SK-N-SH (cell line): Measurements from ENCODE around the gene CLN6.

Experiments used
- EP300 ChIP-seq, 2 experiments: IDR thresholded peaks; 2 replicates each; pipeline versions ENCODE4 v1.4.0 to v1.6.1; 2012; ENCODE audit warnings: borderline replicate concordance in 1 of 2, low read depth in 1 of 2, low read length in 1 of 2
- FOXJ3 ChIP-seq: sonication (generic); formaldehyde crosslinking; IDR thresholded peaks from 2 replicates; pipeline ENCODE4 v1.5.1; 2020; ENCODE audit warnings: mild to moderate bottlenecking, missing genetic modification reagents
- GABPA ChIP-seq: IDR thresholded peaks from 2 replicates; pipeline ENCODE4 v1.4.0; 2012; ENCODE audit warnings: low read depth, mild to moderate bottlenecking
- JUND ChIP-seq: IDR thresholded peaks from 2 replicates; pipeline ENCODE4 v1.4.0; 2012
- RAD21 ChIP-seq: IDR thresholded peaks from 2 replicates; pipeline ENCODE4 v1.6.1; 2012; ENCODE audit warnings: mild to moderate bottlenecking, low read length
- RCOR1 ChIP-seq: fragments of 150-350 bp; IDR thresholded peaks from 2 replicates; pipeline ENCODE4 v1.6.1; 2017; ENCODE audit warnings: antibody characterized with exemption, low read length
- TAF1 ChIP-seq: IDR thresholded peaks from 2 replicates; pipeline ENCODE4 v1.6.1; 2012; ENCODE audit warnings: low read depth, mild to moderate bottlenecking, low read length, moderate library complexity, borderline replicate concordance
- TEAD4 ChIP-seq: IDR thresholded peaks from 2 replicates; pipeline ENCODE4 v1.4.0; 2012; ENCODE audit warnings: mild to moderate bottlenecking, borderline replicate concordance; ENCODE audit not compliant: insufficient read depth
- YY1 ChIP-seq: IDR thresholded peaks from 2 replicates; pipeline ENCODE4 v1.4.0; 2012; ENCODE audit warnings: low read depth, mild to moderate bottlenecking
- TF ChIP-seq, protein P1 (sequence below): fragments of 200-600 bp; sonication (generic); IDR thresholded peaks from 2 replicates; pipeline ENCODE4 v1.6.1; 2017; ENCODE audit warnings: antibody characterized with exemption, mild to moderate bottlenecking, moderate library complexity

- TF ChIP-seq, protein P1, sequence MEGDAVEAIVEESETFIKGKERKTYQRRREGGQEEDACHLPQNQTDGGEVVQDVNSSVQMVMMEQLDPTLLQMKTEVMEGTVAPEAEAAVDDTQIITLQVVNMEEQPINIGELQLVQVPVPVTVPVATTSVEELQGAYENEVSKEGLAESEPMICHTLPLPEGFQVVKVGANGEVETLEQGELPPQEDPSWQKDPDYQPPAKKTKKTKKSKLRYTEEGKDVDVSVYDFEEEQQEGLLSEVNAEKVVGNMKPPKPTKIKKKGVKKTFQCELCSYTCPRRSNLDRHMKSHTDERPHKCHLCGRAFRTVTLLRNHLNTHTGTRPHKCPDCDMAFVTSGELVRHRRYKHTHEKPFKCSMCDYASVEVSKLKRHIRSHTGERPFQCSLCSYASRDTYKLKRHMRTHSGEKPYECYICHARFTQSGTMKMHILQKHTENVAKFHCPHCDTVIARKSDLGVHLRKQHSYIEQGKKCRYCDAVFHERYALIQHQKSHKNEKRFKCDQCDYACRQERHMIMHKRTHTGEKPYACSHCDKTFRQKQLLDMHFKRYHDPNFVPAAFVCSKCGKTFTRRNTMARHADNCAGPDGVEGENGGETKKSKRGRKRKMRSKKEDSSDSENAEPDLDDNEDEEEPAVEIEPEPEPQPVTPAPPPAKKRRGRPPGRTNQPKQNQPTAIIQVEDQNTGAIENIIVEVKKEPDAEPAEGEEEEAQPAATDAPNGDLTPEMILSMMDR, result no peak
- no peak for TF ChIP-seq FOXJ3
- TF ChIP-seq RAD21, result no peak
- no peak for TF ChIP-seq TAF1
- TF ChIP-seq EP300 (IDR thresholded peaks at IDR 0.05; ENCODE audit: borderline replicate concordance in 1 of 2, low read depth in 1 of 2, low read length in 1 of 2), result no peak
- no peak for TF ChIP-seq TEAD4
- TF ChIP-seq RCOR1, result no peak
- TF ChIP-seq YY1, result no peak
- TF ChIP-seq JUND, result no peak
- TF ChIP-seq GABPA, result no peak
Observed at GRCh38 chr15:68234060-68234459, 4.5 kb upstream of the CLN6 start.
